PC-9 (cell line): Measurements from ENCODE around the gene STAP2. TPM values are rescaled to one million over a fixed set of nuclear protein-coding genes. Genes with fewer than 3 reads are reported as not detected.

Source experiments
- BruUV-seq: library from RNA; stranded (reverse); fragments of 400-500 nt; replicated peaks from 2 replicates; lab custom pipeline; 2021; lab: Mats Ljungman, UMichigan
- CTCF ChIA-PET: fragments of 300-600 bp; sonication (Branson Sonifier 250); formaldehyde crosslinking; loops from one replicate; lab custom pipeline; 2022; ENCODE audit warnings: antibody characterized with exemption; lab: Charles Lee
- POLR2A ChIA-PET: fragments of 300-600 bp; sonication (Branson Sonifier 250); formaldehyde crosslinking; loops from one replicate; lab custom pipeline; 2022; ENCODE audit warnings: antibody characterized with exemption; ENCODE audit not compliant: unreplicated experiment; lab: Charles Lee
- DNase-seq, 2 experiments: peaks; one replicate each; pipeline versions ENCODE4 v3.0.0 to v3.0.0-alpha.2; 2015 to 2022; ENCODE audit warnings: mixed read lengths in 1 of 2
- H2AFZ ChIP-seq: fragments of 200-600 bp; sonication (generic); 2 replicates; pipeline ENCODE4 v1.8.1; 2017; ENCODE audit warnings: antibody characterized with exemption
- H3F3A ChIP-seq: fragments of 200-600 bp; sonication (generic); 2 replicates; pipeline ENCODE4 v1.8.1; 2017; ENCODE audit warnings: antibody characterized with exemption, mild to moderate bottlenecking, low read depth; ENCODE audit not compliant: insufficient read depth
- H3K27ac ChIP-seq: fragments of 200-600 bp; sonication (generic); 2 replicates; pipeline ENCODE4 v1.6.1; 2016; ENCODE audit warnings: mixed run types
- H3K27me3 ChIP-seq: fragments of 200-600 bp; sonication (generic); 2 replicates; pipeline ENCODE4 v1.6.1; 2016; ENCODE audit warnings: low read depth, mixed run types; ENCODE audit not compliant: insufficient read depth
- H3K36me3 ChIP-seq: fragments of 200-600 bp; sonication (generic); 2 replicates; pipeline ENCODE4 v1.6.1; 2016; ENCODE audit warnings: low read depth, mixed run types
- H3K4me1 ChIP-seq: fragments of 200-600 bp; sonication (generic); replicated peaks from 2 replicates; pipeline ENCODE4 v1.6.1; 2016; ENCODE audit warnings: mixed run types; ENCODE audit not compliant: insufficient read depth
- H3K4me2 ChIP-seq: fragments of 200-600 bp; sonication (generic); 2 replicates; pipeline ENCODE4 v1.6.1; 2017; ENCODE audit warnings: mixed run types
- H3K4me3 ChIP-seq: fragments of 200-600 bp; sonication (generic); 2 replicates; pipeline ENCODE4 v1.6.1; 2016; ENCODE audit warnings: mixed run types
- H3K79me2 ChIP-seq: fragments of 200-600 bp; sonication (generic); 2 replicates; pipeline ENCODE4 v1.6.1; 2017; ENCODE audit warnings: low read depth, mixed run types
- H3K9me2 ChIP-seq: fragments of 200-600 bp; sonication (generic); 2 replicates; pipeline ENCODE4 v1.8.1; 2017; ENCODE audit warnings: mild to moderate bottlenecking; ENCODE audit not compliant: insufficient read depth
- H3K9me3 ChIP-seq: fragments of 200-600 bp; sonication (generic); 2 replicates; pipeline ENCODE4 v1.8.1; 2016; ENCODE audit warnings: low read depth; ENCODE audit not compliant: insufficient read depth
- H4K20me1 ChIP-seq: fragments of 200-600 bp; sonication (generic); 2 replicates; pipeline ENCODE4 v1.8.1; 2017; ENCODE audit not compliant: insufficient read depth
- CTCF ChIP-seq: fragments of 200-600 bp; sonication (generic); conservative IDR thresholded peaks from 2 replicates; pipeline ENCODE4 v1.6.1; 2017; ENCODE audit warnings: mixed run types, antibody characterized with exemption, mild to moderate bottlenecking, moderate library complexity
- EZH2 ChIP-seq: fragments of 200-600 bp; sonication (generic); IDR thresholded peaks from 2 replicates; pipeline ENCODE4 v1.8.0; 2017; ENCODE audit warnings: antibody characterized with exemption, low read depth
- intact Hi-C: fragments of 100-400 bp; cut with micrococcal nuclease; formaldehyde crosslinking; loops from one replicate; pipeline ENCODE4 v1.10.0; 2022; ENCODE audit not compliant: unreplicated experiment
- total RNA-seq: library from RNA; stranded (reverse); gene quantifications from 2 replicates; pipeline ENCODE4 v1.2.3, GENCODE V29; 2021

The STAP2 gene
- total RNA-seq, 1 experiment from 2014 or later, result 29.8 TPM

- BruUV-seq, result no TSS peak
- H3K9me2 ChIP-seq, result no peaks in the 10 kb centered on the region
- H4K20me1 ChIP-seq, result no peaks in the 10 kb centered on the region
- TF ChIP-seq CTCF, result no peak
- TF ChIP-seq EZH2, result no peak
- H3K4me1 ChIP-seq, result no peaks in the 10 kb centered on the region
- no peaks in the 10 kb centered on the region for H3K79me2 ChIP-seq
- CTCF ChIA-PET, result no interaction called here
- H3K4me2 ChIP-seq, result no peak overlapping the region
- no peaks in the 10 kb centered on the region for H3K36me3 ChIP-seq
- H3K4me3 ChIP-seq, result no peak overlapping the region
- no peak overlapping the region for H3K27ac ChIP-seq
- H3F3A ChIP-seq, result no peaks in the 10 kb centered on the region
- H2AFZ ChIP-seq, result no peak overlapping the region
- no peaks in the 10 kb centered on the region for H3K27me3 ChIP-seq
- no peak for DNase-seq
- intact Hi-C loops, result no loop called here
- POLR2A ChIA-PET, result no interaction called here
- no peaks in the 10 kb centered on the region for H3K9me3 ChIP-seq
These were observed 14.9 kb downstream of the STAP2 start for GRCh38 chr19:4323692-4324091.

GRCh38 chr19:4322942-4323665 is 15.5 kb downstream of the STAP2 start:
- H3K4me1 ChIP-seq, result no peaks in the 10 kb centered on the region
- H4K20me1 ChIP-seq, result no peaks in the 10 kb centered on the region
- H3K79me2 ChIP-seq, result no peaks in the 10 kb centered on the region
- no TSS peak for BruUV-seq
- no peak for DNase-seq
- H3K9me3 ChIP-seq, result no peaks in the 10 kb centered on the region
- no peak overlapping the region for H2AFZ ChIP-seq
- no peak for TF ChIP-seq CTCF
- no peak for TF ChIP-seq EZH2
- H3K4me3 ChIP-seq, result no peak overlapping the region
- intact Hi-C loops, result no loop called here
- H3K4me2 ChIP-seq, result no peak overlapping the region
- ChIA-PET POLR2A (interaction anchor here (0.6 kb wide), 2 partner anchors 19 to 76 kb away, joined by 7 to 8 read pairs; partner anchors contain the start of gene YJU2), CTCF (no interaction called here)
- H3K27ac ChIP-seq, result no peak overlapping the region
- no peaks in the 10 kb centered on the region for H3K27me3 ChIP-seq
- no peaks in the 10 kb centered on the region for H3K9me2 ChIP-seq
- no peaks in the 10 kb centered on the region for H3K36me3 ChIP-seq
- H3F3A ChIP-seq, result no peaks in the 10 kb centered on the region

- Histone ChIP-seq H3K9me3 (no peaks in the 10 kb centered on the region), H3K27ac (no peak overlapping the region), H3K4me2 (no peak overlapping the region), H3F3A (no peaks in the 10 kb centered on the region), H3K9me2 (no peaks in the 10 kb centered on the region), H3K36me3 (no peaks in the 10 kb centered on the region), H3K4me1 (no peaks in the 10 kb centered on the region), H3K4me3 (no peak overlapping the region), H3K79me2 (no peaks in the 10 kb centered on the region), H3K27me3 (no peaks in the 10 kb centered on the region), H4K20me1 (no peaks in the 10 kb centered on the region), H2AFZ (no peak overlapping the region)
- TF ChIP-seq CTCF (no peak), EZH2 (no peak)
- DNase-seq, result no peak
- CTCF ChIA-PET, result no interaction called here
- no TSS peak for BruUV-seq
- intact Hi-C loops, result no loop called here
- POLR2A ChIA-PET, result interaction anchor here (0.7 kb wide), 1 partner anchor 46 kb away, joined by 4 read pairs; no protein-coding TSS in a partner anchor
These were observed 18.2 kb downstream of the STAP2 start for GRCh38 chr19:4320419-4320818.
